Measurements from ENCODE around the gene SLC30A10. TPM values are rescaled to one million over a fixed set of nuclear protein-coding genes. Genes with fewer than 3 reads are reported as not detected.
"Not testable (repeated sequence)": the region's sequence is repeated elsewhere in the genome, so short reads cannot be mapped to it uniquely, and the experiment has no call there.

SLC30A10 gene
- total and polyA plus RNA-seq, 4 donors = not detected

- Histone ChIP-seq H3K9ac (ENCODE audit: insufficient read depth in 1 of 2, low read length in 2 of 2) (no peak overlapping the region), H3K4me1 (ENCODE audit: control insufficient read depth in 5 of 5, insufficient read depth in 5 of 5, low read length in 5 of 5) (no peaks in the 10 kb centered on the region), H3K36me3 (ENCODE audit: control insufficient read depth in 4 of 4, insufficient read depth in 4 of 4, low read length in 4 of 4) (no peaks in the 10 kb centered on the region), H3K27ac (ENCODE audit: low read depth in 1 of 2, low read length in 1 of 2) (no peak overlapping the region), H3K4me3 (no peak overlapping the region), H3K27me3 (ENCODE audit: control insufficient read depth in 3 of 3, insufficient read depth in 3 of 3, low read length in 2 of 3) (no peaks in the 10 kb centered on the region), H3K9me3 (ENCODE audit: control insufficient read depth in 4 of 4, insufficient read depth in 3 of 4, low read length in 3 of 4) (no peaks in the 10 kb centered on the region)
- ATAC-seq (ENCODE audit: insufficient read depth, low FRiP score) (no peak), DNase-seq (peak in 2 of 3 donors; percentile 8 to 13)
- no peak for TF ChIP-seq CTCF (IDR thresholded peaks at IDR 0.05; ENCODE audit: control extremely low read depth, extremely low read depth)
- 43% methylated on average over 5 of the region's 5 CpGs for WGBS, 2 donors
Measured at GRCh38 chr1:219906924-219907771, 21.2 kb downstream of the SLC30A10 start.

- not testable (repeated sequence) for DNase-seq; H3K9ac ChIP-seq (ENCODE audit: insufficient read depth in 1 of 2, low read length in 2 of 2); H3K36me3 ChIP-seq (ENCODE audit: control insufficient read depth in 4 of 4, insufficient read depth in 4 of 4, low read length in 4 of 4); H3K27me3 ChIP-seq (ENCODE audit: control insufficient read depth in 3 of 3, insufficient read depth in 3 of 3, low read length in 2 of 3); ATAC-seq (ENCODE audit: insufficient read depth, low FRiP score); H3K4me3 ChIP-seq; H3K9me3 ChIP-seq (ENCODE audit: control insufficient read depth in 4 of 4, insufficient read depth in 3 of 4, low read length in 3 of 4); H3K27ac ChIP-seq (ENCODE audit: low read depth in 1 of 2, low read length in 1 of 2); H3K4me1 ChIP-seq (ENCODE audit: control insufficient read depth in 5 of 5, insufficient read depth in 5 of 5, low read length in 5 of 5)
- WGBS, 2 donors = 95 to 97% methylated on average over 8 of the region's 8 CpGs
Measured at GRCh38 chr1:219906565-219906923, 21.8 kb downstream of the SLC30A10 start.

- DNase-seq = no peak
Measured at GRCh38 chr1:219905524-219905923, 22.8 kb downstream of the SLC30A10 start.

GRCh38 chr1:219904934-219905333, 23.4 kb downstream of the SLC30A10 start:
- WGBS, 2 donors = 71 to 91% methylated on average over 2 of the region's 2 CpGs
- Histone ChIP-seq H3K36me3 (ENCODE audit: control insufficient read depth in 4 of 4, insufficient read depth in 4 of 4, low read length in 4 of 4) (no peaks in the 10 kb centered on the region), H3K27ac (ENCODE audit: low read depth in 1 of 2, low read length in 1 of 2) (no peak overlapping the region), H3K4me1 (ENCODE audit: control insufficient read depth in 5 of 5, insufficient read depth in 5 of 5, low read length in 5 of 5) (no peaks in the 10 kb centered on the region), H3K9ac (ENCODE audit: insufficient read depth in 1 of 2, low read length in 2 of 2) (no peak overlapping the region), H3K9me3 (ENCODE audit: control insufficient read depth in 4 of 4, insufficient read depth in 3 of 4, low read length in 3 of 4) (no peaks in the 10 kb centered on the region), H3K27me3 (ENCODE audit: control insufficient read depth in 3 of 3, insufficient read depth in 3 of 3, low read length in 2 of 3) (no peaks in the 10 kb centered on the region), H3K4me3 (no peak overlapping the region)
- no peak for DNase-seq
- no peak for TF ChIP-seq CTCF (IDR thresholded peaks at IDR 0.05; ENCODE audit: control extremely low read depth, extremely low read depth)
- ATAC-seq (ENCODE audit: insufficient read depth, low FRiP score) = no peak

More at GRCh38 chr1:219905524-219905923, 22.8 kb downstream of the SLC30A10 start:
- Histone ChIP-seq H3K4me1 (ENCODE audit: control insufficient read depth in 5 of 5, insufficient read depth in 5 of 5, low read length in 5 of 5) (no peaks in the 10 kb centered on the region), H3K27me3 (ENCODE audit: control insufficient read depth in 3 of 3, insufficient read depth in 3 of 3, low read length in 2 of 3) (no peaks in the 10 kb centered on the region), H3K9me3 (ENCODE audit: control insufficient read depth in 4 of 4, insufficient read depth in 3 of 4, low read length in 3 of 4) (no peaks in the 10 kb centered on the region), H3K4me3 (no peak overlapping the region), H3K36me3 (ENCODE audit: control insufficient read depth in 4 of 4, insufficient read depth in 4 of 4, low read length in 4 of 4) (no peaks in the 10 kb centered on the region), H3K9ac (ENCODE audit: insufficient read depth in 1 of 2, low read length in 2 of 2) (no peak overlapping the region), H3K27ac (ENCODE audit: low read depth in 1 of 2, low read length in 1 of 2) (no peak overlapping the region)
- ATAC-seq (ENCODE audit: insufficient read depth, low FRiP score) = no peak
- TF ChIP-seq CTCF (IDR thresholded peaks at IDR 0.05; ENCODE audit: control extremely low read depth, extremely low read depth) = no peak
- WGBS, 2 donors = 79 to 90% methylated on average over 4 of the region's 4 CpGs
